WTC11 (cell line): ENCODE measurements around the gene ZNF423.

Experiments
- CTCF ChIP-seq: fragments of 200-600 bp; IDR thresholded peaks from 2 replicates; pipeline ENCODE4 v1.8.0; 2022; ENCODE audit warnings: antibody characterized with exemption
- ETV6 ChIP-seq: sonication (generic); formaldehyde crosslinking; IDR thresholded peaks from 2 replicates; pipeline ENCODE4 v1.8.1; 2022; ENCODE audit warnings: mild to moderate bottlenecking, missing genetic modification reagents
- NFYB ChIP-seq: sonication (generic); formaldehyde crosslinking; conservative IDR thresholded peaks from 2 replicates; pipeline ENCODE4 v1.8.0; 2022; ENCODE audit warnings: low read depth, missing genetic modification reagents
- SP1 ChIP-seq: sonication (generic); formaldehyde crosslinking; conservative IDR thresholded peaks from 2 replicates; pipeline ENCODE4 v1.8.1; 2022; ENCODE audit warnings: missing genetic modification reagents
- TEAD4 ChIP-seq: sonication (generic); formaldehyde crosslinking; IDR thresholded peaks from 2 replicates; pipeline ENCODE4 v1.8.0; 2022; ENCODE audit warnings: mild to moderate bottlenecking, missing genetic modification reagents
- USF2 ChIP-seq: sonication (generic); formaldehyde crosslinking; IDR thresholded peaks from 2 replicates; pipeline ENCODE4 v1.8.1; 2023; ENCODE audit warnings: mild to moderate bottlenecking, missing genetic modification reagents, moderate library complexity

GRCh38 chr16:49457196-49457595, 398.7 kb downstream of the ZNF423 start:
- no peak for TF ChIP-seq SP1 (CRISPR knock-in tag)
- no peak for TF ChIP-seq CTCF
- TF ChIP-seq NFYB: no peak
- TF ChIP-seq TEAD4: no peak
- no peak for TF ChIP-seq ETV6 (CRISPR knock-in tag)
- no peak for TF ChIP-seq USF2 (CRISPR knock-in tag)
